Fibroblast of skin of right biceps (primary cell): Measurements from ENCODE around the gene PTPRD.
"Not testable (repeated sequence)": the region's sequence is repeated elsewhere in the genome, so short reads cannot be mapped to it uniquely, and the experiment has no call there.

Source experiments
- DNase-seq: peaks from one replicate; pipeline ENCODE4 v3.0.0-alpha.2; 2013

The PTPRD gene

DNA sequence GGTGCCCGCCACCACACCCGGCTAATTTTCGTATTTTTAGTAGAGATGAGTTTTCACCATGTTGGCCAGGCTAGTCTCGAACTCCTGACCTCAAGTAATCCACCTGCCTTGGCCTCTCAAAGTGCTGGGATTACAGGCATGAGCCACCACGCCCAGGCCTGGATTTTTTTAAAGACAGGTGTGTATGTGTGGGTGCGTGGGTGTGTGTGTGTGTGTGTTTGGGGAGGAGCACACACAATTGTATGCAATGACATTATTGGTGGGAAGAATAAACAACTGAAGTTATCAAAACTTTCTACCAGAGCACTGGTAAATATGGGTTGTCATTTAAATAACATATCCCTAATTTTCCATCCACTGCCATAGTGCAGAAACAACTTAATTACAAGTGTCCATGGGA, 1915.2 kb downstream of the PTPRD start:
- not testable (repeated sequence) for DNase-seq

DNA sequence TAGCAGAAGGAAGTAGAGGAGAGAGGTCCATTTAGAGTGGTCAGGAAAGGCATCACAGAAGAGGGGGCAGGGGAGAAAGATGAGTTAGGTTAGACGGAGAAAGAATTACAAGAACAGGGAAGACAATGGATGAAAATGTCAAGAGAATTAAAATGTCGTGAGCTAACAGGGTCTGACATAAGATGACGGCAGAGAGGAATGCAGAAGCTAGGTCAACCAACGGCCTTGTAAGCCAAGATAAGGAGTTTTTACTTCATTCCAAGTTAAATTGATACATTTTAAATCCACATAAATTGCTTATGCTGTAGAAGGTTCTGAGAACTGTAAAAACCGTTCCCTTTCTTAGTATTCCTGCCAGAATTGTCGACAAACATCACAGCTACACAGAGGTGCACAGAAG, 1916.3 kb downstream of the PTPRD start:
- DNase-seq: no peak

DNA sequence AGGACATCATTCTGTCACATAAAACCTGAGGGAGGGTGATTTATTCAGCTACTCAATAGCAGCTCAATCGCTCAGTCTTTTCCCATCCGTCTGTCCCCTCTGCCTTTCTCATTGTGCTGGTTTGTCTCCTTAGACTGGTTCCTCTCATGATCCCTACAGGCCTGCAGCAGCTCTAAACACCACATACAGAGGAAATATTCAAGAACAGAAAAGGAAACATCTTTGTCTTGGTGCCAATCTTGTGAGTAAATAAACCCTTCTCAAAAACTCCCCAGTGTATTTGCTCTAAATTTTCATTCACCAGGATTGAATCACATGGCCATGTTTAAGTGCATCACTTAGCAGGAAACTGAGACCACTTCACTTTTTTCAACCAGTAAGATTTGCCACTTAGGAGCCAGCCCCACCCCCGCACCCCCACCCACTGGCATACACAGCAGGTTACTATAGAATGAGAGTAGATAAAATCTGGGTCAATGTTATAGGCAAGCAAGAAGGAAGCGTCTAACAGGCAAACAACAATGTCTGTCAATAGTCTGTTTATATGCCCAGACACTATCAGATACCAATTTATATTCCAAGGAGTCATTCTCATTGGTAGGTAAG, 1917.7 kb downstream of the PTPRD start:
- no peak for DNase-seq

DNA sequence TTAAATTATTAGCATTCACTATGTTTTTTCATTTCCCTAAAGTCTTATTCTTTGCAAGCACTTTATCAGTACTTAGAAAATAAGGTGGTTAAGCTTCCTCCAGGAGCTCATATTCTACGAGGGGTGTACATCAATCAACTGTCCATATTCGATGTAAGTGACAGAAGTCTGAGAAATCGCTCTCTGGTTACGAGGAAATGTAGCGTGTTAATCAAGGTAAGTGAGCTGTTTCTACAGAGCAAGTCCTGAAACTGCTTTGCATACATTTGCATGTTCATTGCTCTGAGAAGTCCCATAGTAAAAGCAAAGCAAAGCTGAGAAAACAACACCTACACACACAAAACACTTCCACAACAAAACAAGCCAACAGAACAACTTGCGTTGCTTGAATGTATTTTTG, 1919.3 kb downstream of the PTPRD start:
- DNase-seq: no peak

DNA sequence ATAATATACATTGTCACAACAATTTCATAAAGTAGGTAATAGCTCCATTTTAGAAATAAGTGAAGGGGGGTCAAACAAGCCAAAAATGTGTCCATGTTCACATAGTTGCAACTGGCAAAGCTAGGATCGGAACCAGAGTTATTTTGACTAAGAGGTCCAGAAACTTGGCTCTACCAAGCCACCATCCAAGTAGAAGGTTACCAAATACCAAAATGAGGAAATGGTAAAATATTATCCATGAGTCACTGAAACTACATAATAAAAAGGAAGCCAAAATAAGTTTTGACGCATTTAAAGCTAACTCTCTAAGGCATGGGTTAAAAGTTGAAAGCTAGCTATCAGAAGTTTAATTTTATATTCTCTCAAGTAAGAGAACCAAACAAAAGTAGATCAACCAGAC, 1926.3 kb downstream of the PTPRD start:
- DNase-seq: no peak

GRCh38 chr9:8685825-8686224, 1927.0 kb downstream of the PTPRD start:
- no peak for DNase-seq

GRCh38 chr9:8684978-8685708, 1927.7 kb downstream of the PTPRD start:
- no peak for DNase-seq

- DNase-seq: no peak
These were observed 1929.3 kb downstream of the PTPRD start for GRCh38 chr9:8683496-8683895.

DNA sequence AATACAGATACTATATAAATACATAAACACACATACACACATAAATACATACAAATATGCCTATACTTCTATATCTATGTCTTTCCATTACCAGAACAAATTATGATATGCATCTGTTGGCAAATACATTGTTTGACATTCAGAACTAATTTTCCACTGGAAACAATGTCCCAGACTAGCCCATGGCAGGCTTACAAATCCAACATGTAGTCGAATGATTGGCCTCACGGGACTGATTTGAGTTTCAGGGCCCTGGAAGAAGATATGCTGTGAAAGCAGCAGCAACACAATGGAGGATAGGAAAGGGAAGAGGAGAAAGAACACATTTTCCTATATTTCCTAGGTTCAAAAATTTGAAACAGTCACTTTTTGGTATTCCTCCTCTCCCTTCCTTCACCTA, 1932.1 kb downstream of the PTPRD start:
- DNase-seq: no peak

GRCh38 chr9:8680157-8680556, 1932.6 kb downstream of the PTPRD start:
- no peak for DNase-seq

- peak; percentile 59 for DNase-seq
These were observed 1933.4 kb downstream of the PTPRD start for GRCh38 chr9:8679371-8679822.

- DNase-seq: peak; percentile 41
These were observed 1935.1 kb downstream of the PTPRD start for GRCh38 chr9:8677741-8678140.

GRCh38 chr9:8674536-8674935, 1938.3 kb downstream of the PTPRD start:
- no peak for DNase-seq

- no peak for DNase-seq
These were observed 1939.0 kb downstream of the PTPRD start for GRCh38 chr9:8673830-8674229.

- DNase-seq: no peak
These were observed 1942.1 kb downstream of the PTPRD start for GRCh38 chr9:8670751-8671150.

DNA sequence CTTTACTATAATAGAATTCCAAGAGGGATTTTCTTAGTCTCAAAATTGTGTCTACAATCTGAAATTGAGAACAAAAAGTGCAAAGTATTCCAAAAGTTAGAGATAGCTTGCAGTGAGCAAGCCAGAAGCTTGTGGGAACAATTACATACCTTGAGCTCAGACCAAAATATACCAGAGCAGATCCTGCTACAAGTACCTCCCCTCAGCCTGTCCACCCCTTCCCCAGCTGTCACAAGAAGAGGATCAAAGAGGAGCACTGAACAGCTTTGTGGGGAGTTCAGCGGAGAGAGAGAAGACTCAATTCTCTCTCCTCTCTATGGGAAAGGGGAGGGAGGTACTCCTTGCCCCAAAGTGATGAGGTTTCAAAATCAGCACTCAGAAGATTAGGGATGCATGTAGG, 1944.1 kb downstream of the PTPRD start:
- no peak for DNase-seq

DNA sequence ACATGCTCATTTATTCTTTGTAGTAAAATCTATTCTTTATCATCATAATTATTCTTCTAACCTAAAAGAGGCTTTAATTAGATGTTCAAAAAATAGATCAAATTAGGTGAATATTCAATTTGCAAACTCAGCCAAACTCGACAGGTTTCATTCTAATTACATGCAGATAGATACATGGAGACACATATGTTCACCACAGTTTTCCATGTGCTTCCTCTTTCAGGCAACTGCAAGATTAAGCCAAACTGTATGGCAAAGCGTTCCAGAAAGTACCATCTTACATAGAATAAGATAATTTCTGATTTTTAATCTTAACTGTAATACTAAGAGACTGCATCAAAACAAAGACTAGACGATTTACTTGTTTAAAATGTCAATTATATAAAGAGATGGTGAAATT, 1944.6 kb downstream of the PTPRD start:
- DNase-seq: no peak

DNA sequence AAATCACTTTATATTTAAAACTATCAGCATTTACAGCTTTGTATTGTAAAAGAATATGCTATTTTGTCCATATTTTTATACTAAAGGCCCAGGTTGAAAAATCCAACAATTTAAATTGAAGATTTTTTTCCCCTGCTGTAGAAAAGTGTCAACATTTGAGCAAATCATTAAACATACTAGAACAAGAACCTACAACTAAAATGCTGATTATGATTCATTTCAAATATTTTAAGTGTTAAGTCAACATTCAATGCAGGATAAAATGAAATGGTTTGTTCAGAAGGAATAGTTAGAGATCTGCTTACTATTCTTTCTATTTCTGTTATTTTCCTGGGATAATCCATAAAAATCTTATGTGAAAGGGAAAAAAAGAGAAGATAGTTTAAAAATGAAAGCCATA, 1946.7 kb downstream of the PTPRD start:
- no peak for DNase-seq

GRCh38 chr9:8660383-8660782, 1952.4 kb downstream of the PTPRD start:
- DNase-seq: peak; percentile 73

DNA sequence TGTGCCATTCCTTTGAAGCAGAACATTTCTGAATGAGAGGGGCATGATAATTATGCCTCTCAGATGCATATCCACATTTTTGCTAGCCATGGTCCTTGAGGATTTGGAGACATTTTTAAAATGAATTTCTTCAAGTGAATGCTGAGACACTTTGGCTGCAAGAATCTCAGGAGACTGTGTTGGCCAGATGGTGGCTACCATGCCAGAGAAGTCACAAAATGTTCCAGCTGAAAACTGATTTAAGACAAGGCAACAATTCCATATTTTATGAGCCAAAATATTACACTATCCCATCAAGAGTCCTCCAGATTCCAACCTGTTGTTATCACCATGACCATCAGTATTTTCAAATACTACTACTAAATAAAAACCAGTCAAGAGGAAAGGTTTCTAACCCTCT, 1953.7 kb downstream of the PTPRD start:
- DNase-seq: no peak

GRCh38 chr9:8655071-8655470, 1957.7 kb downstream of the PTPRD start:
- no peak for DNase-seq

GRCh38 chr9:8653855-8654254, 1958.9 kb downstream of the PTPRD start:
- DNase-seq: peak; percentile 15

GRCh38 chr9:8653111-8653510, 1959.7 kb downstream of the PTPRD start:
- no peak for DNase-seq

DNA sequence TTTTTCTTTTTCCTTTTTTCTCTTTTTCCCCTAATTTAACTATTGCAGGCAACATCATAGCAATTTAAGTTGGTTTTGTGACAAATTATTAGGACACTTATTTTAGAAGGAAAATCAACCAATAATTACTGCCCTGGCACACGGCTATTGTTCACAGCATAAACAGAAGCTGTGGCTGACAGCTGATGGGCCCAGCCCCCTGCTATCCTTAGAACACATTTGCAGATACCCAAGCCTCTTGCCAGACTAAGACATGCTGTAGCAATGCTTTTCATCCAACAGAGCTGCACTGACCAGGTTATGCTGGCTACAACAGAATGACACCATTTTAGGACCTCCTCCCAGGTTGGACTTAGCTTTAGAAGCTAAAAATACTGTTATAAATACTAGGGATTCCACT, 1960.5 kb downstream of the PTPRD start:
- DNase-seq: no peak

- no peak for DNase-seq
These were observed 1961.0 kb downstream of the PTPRD start for GRCh38 chr9:8651846-8652215.
